Effector CD4-positive, alpha-beta T cell (primary cell): ENCODE data around the gene EHD2.
"Not testable (repeated sequence)": the region's sequence is repeated elsewhere in the genome, so short reads cannot be mapped to it uniquely, and the experiment has no call there.

Experiments
- DNase-seq: peaks from one replicate; pipeline ENCODE4 v3.0.0-alpha.2; 2020

EHD2 gene

DNA sequence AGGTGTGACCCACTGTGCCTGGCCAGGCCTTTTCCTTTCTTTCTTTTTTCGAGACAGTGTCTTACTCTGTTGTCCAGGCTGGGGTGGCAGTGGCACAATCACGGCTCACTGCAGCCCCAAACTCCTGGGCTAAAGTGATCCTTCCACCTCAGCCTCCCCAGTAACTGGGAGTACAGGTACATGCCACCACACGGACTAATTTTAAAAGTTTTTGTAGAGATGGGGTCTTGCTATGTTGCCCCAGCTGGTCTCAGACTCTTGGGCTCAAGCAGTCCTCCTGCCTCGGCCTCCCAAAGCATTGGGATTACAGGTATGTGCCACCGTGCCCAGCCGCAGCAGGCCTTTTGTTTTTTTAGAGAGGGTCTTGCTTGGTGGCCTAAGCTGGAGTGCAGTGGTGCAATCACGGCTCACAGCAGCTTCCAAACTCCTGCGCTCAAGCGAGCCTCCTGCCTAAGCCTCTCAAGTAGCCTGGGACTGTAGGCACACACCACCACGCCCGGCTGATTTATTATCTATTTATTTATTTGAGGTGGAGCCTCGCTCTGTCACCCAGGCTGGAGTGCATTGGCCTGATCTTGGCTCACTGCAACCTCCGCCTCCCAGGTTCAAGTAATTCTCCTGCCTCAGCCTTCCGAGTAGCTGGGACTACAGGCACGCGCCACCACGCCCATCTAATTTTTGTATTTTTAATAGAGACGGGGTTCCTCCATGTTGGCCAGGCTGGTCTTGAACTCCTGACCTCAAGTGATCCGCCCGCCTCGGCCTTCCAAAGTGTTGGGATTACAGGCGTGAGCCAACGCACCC is 64.2 kb downstream of the EHD2 start:
- DNase-seq, result not testable (repeated sequence)

DNA sequence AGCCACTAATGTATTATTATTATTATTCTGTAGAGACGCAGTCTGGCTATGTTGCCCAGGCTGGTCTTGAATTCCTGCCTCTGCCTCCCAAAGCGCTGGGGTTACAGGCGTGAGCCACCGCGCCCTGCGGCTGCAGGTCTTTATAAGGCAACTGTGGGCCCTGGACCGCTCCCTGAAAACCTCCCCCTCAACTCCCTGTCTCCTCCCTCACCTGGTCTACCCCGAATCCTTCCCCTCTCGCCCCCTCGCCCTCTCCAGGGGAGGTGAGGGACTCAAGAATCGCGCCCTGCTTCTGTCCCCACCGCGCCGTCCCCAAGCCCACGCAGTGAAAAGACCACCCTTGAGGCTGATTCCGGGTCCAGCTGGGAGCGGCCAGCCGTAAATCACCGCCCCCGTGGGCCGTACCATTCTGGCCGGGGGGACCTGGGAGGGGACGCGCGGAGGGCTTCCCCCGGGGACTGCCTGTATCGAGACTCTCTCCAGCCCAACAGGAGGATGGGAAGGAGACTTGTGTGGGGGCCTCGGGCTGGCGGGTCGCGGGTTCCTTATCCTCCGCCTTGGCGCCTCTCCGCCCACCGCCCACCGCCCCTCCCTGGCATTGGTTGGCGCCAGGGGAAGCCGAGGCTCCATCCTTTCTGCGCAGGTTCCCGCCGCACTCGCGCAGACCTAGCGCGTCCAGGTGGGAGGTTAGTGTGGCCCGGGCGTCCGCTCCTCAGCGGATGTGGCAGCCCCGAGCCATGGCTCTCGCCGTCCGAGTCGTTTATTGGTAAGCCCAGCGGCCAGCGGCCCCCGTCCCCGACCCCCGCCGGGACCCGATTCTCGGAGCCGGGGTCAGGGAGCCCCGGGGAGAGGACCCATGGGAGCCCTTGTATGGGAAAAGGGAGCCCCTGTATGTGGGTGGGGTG is 65.1 kb downstream of the EHD2 start, which contains the start of gene SELENOW:
TSS of gene SELENOW (plus strand) at position 655 of the 905 bp plus-strand sequence. CDS start at position 738, 83 bp downstream.
- DNase-seq, result peak; percentile 62

DNA sequence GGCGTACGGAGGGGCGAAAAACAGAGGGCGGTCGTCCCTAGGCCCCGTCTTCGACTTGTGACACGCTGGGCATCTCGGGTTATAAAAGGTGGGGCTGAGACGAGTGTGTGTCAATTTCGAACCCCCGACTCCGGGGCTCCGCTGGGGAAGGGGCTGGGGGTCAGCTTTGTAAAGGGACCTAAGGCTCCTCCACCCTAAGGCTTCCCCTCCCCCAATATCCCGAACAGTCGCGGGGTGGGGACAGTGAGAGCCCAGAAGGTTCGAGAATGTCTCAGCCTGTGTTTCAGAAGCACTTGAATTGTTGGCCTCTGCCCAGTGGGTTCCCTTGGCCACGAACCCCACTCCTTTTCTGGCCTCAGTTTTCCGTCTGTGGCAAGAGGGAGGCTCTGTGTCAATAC is 65.7 kb downstream of the EHD2 start:
- DNase-seq, result no peak

DNA sequence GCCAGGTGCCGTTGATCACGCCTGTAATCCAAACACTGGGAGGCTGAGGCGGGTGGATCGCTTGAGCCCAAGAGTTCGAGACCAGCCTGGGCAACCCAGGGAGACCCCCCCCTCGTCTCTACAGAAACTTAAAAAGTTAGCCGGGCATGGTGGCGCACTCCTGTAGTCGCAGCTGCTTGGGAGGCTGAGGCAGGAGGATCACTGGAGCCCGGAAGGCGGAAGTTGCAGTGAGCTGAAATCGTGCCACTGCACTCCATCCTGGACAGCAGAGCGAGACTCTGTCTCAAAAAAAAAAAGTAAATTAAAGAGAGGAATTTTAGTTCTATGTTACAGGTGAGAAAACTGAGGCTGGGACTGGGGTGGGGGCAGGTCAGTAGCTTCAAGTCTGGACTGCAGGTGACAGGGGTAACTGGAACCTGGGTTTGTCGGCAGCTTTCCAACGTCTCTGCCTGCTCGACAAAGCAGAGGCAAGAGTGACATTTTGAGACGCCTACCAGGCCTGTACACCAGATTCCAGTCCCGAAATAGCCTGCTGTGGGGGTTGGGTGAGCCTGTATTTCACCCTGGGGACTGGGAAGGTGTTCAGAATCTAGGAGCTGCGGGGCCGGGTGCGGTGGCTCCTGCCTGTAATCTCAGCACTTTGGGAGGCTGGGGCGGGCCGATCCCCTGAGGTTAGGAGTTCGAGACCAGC is 66.4 kb downstream of the EHD2 start:
- no peak for DNase-seq

DNA sequence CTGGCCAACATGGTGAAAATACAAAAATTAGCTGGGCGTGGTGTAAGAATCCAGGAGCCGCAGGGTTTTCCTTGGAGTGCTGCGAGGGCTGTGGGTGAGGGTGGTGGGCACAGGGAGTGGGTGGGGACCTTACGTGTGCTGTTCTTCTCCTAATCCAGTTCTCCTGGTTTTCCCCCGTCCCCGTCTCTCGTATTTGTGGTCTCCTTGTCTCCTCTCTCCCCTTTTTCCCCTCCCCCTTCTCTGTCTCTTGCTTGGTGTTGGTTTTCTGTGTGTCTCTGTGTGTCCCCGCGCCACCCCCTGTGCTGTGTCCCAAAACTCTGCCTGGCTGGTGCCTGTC is 67.0 kb downstream of the EHD2 start:
- DNase-seq, result no peak

DNA sequence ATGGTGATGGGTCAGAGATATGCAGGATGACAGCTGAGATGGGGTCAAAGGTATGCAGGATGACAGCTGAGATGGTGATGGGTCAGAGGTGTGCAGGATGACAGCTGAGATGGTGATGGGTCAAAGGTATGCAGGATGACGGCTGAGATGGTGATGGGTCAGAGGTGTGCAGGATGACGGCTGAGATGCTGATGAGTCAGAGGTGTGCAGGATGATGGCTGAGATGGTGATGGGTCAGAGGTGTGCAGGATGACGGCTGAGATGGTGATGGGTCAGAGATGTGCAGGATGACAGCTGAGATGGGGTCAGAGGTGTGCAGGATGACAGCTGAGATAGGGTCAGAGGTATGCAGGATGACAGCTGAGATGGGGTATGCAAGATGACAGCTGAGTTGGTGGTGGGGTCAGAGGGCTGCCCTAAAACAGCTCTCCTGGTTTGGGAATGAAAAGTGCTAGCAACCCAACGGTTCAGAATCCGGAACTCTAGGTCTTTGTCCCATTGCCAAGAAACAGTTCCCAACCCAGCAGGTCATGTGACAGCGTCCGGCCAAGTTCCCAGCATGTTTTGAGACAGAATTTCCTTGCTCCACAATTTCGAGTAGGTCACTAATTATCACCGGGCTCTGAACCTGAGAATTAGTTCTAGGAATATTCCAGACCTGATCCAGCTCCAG is 68.5 kb downstream of the EHD2 start:
- DNase-seq, result no peak

DNA sequence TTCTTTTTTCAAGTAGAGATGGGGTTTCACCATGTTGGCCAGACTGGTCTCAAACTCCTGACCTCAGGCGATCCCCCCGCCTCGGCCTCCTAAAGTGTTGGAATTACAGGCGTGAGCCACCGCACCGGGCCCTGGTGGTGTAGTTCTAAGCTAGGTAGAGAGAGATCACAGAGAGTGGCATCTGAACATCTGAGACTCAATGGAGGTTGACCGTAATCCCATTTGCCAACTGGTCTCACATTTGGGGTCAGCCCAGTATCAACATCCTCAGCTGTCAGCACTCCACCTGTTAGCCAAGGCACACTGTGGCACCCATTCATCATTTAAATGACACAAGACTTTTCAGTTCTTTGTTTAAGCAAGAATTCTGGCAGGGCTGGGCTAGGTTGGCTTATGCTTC is 73.3 kb downstream of the EHD2 start:
- no peak for DNase-seq

DNA sequence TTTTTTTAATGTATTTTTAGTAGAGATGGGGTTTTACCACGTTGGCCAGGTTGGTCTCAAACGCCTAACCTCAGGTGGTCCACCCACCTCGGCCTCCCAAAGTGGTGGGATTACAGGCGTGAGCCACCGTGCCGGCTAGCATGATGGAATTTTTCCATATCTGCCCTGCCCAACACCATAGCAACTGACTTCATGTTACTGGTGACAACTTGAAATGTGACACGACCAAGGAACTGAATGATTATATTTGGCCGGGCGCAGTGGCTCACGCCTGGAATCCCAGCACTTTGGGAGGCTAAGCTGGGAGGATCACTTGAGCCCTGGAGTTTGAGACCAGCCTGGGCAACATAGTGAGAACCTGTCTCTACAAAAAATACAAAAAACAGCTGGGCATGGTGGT is 74.1 kb downstream of the EHD2 start:
- DNase-seq, result not testable (repeated sequence)

DNA sequence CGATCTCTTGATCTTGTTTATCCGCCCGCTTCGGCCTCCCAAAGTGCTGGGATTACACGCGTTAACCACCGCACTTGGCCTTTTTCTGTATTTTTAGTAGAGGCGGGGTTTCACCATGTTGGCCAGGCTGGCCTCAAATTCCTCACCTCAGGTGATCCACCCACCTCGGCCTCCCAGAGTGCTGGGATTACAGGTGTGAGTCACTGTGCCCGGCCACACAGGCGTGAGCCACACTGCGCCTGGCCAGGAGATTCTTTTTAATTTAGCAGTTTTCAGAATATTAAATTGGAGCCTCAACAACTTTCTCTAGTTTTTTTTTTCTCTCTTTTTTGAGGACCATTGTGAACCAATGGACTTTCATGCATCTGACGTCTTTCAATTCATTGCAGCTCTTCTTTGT is 76.6 kb downstream of the EHD2 start:
- DNase-seq, result not testable (repeated sequence)

DNA sequence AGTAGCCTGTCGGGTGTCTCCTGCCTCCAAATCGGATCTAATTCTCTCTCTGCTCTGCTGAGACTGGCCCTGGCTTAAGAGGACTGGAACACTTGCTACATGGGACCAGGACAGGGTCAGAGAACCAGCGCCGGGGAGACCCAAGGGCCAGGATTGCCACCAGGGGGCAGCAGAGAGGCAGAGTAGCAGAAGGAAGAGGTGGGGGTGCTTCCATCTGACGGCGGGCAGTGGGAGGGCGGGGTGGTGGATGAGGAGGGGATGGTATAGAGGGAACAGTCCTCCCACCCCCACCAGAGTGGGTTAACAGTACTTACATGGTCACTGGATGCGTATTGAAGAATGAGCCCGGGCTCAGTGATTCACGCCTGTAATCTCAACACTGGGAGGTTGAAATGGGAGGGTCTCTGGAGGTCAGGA is 77.2 kb downstream of the EHD2 start:
- DNase-seq, result peak; percentile 84

DNA sequence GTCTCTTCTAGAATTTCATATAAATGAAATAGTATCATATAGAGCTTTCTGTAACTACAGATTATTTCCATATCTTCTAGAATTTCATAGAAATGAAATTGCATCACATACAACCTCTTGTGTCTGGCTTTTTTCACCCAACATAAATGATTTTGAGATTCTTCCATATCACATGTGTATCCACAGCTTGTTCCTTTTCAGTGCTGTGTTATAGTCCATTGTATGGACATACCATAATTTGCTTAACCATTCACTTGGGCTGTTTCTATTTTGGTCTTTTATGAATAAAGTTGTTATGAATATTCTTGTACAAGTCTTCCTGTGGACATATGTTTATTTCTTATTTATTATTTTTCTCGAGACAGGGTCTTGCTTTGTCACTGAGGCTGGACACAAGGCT is 79.4 kb downstream of the EHD2 start:
- no peak for DNase-seq
